A549 treated with CORT108297 at 1 μM for 4 hours (cell line): ENCODE measurements around the gene TAF3. TPM values are rescaled to one million over a fixed set of nuclear protein-coding genes. Genes with fewer than 3 reads are reported as not detected.

ENCODE experiments used
- total RNA-seq: library from RNA; stranded (reverse); fragments of 200-300 nt; extraction: Qiagen RNA extraction; gene quantifications from 5 replicates; pipeline ENCODE4 v1.2.3, GENCODE V29; 2022

The TAF3 gene
- total RNA-seq, result 7.0 to 9.0 TPM (median 7.8 TPM) in 5 replicates

GRCh38 chr10:7818295-7819120, at the start of gene TAF3:
Gene TAF3, plus strand, starts transcription at chr10:7818505. Its CDS starts 205 bp downstream, at chr10:7818710.

GRCh38 chr10:7787857-7788638, 30.3 kb upstream of the TAF3 start, which contains the start of the genes ATP5F1C and KIN:
Gene ATP5F1C, plus strand, starts transcription at chr10:7788177. Its CDS starts 31 bp downstream, at chr10:7788208.
Gene KIN, minus strand, starts transcription at chr10:7787993. Its CDS starts 60 bp downstream, at chr10:7787933.

DNA sequence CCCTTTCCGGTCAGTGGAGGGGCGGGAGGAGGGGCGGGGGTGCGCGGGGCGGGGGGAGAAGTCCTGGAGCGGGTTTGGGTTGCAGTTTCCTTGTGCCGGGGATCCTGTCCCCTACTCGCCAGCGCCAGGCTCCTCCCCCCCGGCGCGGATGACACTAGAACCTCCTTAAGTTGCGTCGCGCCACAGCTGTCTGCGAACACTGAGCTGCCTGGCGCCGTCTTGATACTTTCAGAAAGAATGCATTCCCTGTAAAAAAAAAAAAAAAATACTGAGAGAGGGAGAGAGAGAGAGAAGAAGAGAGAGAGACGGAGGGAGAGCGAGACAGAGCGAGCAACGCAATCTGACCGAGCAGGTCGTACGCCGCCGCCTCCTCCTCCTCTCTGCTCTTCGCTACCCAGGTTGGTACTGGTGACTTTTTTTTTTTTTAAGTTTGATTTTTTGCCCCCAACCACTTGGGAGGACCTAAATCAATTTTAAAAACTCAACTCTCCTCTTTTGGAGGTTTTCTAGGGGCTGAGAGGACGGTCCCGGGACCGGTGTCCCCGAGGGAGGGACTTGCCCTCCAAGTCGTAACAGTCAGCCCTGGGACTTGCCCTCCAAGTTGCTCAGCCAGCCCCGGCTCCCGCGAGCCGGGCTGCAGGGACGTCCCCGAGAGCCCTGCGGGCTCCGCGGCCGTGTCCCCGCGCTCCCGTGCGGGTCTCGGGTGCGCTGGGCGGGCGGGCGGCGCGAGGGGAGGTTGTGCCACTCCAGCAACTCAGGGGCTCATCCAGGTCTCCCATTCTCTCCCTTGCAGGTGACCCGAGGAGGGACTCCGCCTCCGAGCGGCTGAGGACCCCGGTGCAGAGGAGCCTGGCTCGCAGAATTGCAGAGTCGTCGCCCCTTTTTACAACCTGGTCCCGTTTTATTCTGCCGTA, 236.4 kb downstream of the TAF3 start, which contains the start of gene GATA3:
Gene GATA3 (plus strand): TSS at position 195 of the 914 bp plus-strand sequence. CDS start 968 bp downstream, outside the sequence.

Other genes starting within 250 kb of the TAF3 start
- gene ITIH5, start 151.5 kb upstream of the TAF3 start, total RNA-seq, result 0.06 to 0.16 TPM (median 0.08 TPM) in 5 replicates
- 0.17 to 0.38 TPM (median 0.29 TPM) in 5 replicates for gene ITIH2, start 115.2 kb upstream of the TAF3 start, total RNA-seq
- 11.6 to 17.8 TPM (median 12.7 TPM) in 5 replicates for gene KIN, start 30.5 kb upstream of the TAF3 start, total RNA-seq
- 251 to 328 TPM (median 285 TPM) in 5 replicates for gene ATP5F1C, start 30.3 kb upstream of the TAF3 start, total RNA-seq
- gene GATA3, start 236.2 kb downstream of the TAF3 start, total RNA-seq, result 4.5 to 6.0 TPM (median 5.5 TPM) in 5 replicates